ENCODE results near the gene GALM. TPM values are rescaled to one million over a fixed set of nuclear protein-coding genes. Genes with fewer than 3 reads are reported as not detected.
"Not testable (repeated sequence)": the region's sequence is repeated elsewhere in the genome, so short reads cannot be mapped to it uniquely, and the experiment has no call there.

The GALM gene
- total RNA-seq, 1 experiment from 2014 or later, result 20.5 TPM

DNA sequence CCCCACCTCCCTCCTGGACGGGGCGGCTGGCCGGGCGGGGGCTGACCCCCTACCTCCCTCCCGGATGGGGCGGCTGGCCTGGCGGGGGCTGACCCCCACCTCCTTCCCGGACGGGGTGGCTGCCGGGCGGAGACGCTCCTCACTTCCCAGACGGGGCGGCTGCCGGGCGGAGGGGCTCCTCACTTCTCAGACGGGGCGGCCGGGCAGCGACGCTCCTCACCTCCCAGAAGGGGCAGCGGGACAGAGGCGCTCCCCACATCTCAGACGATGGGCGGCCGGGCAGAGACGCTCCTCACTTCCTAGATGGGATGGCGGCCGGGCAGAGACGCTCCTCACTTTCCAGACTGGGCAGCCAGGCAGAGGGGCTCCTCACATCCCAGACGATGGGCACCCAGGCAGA lies 90.0 kb downstream of the GALM start:
- H3K4me3 ChIP-seq (ENCODE audit: low read depth in 2 of 2, low read length in 2 of 2); intact Hi-C loops (cut with micrococcal nuclease; ENCODE audit: unreplicated experiment); H3K9me3 ChIP-seq (ENCODE audit: control insufficient read depth, insufficient read depth, low read depth, low read length): not testable (repeated sequence)

DNA sequence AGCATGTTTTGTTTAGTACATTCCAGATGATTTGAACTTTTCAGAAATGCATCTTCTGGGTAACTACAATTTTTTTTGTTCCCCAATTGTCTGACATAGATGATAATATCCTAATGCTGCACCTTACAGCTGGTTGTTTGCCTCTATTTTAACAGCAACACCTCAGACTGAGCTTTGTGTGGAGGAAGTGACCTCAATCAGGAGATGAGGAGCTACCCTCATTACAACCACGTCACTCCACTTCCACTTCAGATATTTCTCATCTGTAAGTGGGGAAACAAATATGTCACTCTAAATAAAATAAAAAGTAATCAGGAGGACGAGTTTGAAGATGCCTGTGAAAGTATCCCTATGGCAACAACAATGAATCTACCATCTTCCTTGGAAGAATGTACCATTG lies 97.3 kb downstream of the GALM start:
- no TSS peak for BruUV-seq (replicated peaks)
- ChIA-PET POLR2A (no interaction called here), CTCF (no interaction called here)
- TF ChIP-seq SIN3A (IDR thresholded peaks at IDR 0.05; ENCODE audit: borderline replicate concordance, insufficient read depth, low read depth, low read length), result no peak
- TF ChIP-seq POLR2AphosphoS5 (IDR thresholded peaks at IDR 0.05; ENCODE audit: low read depth, low read length), result no peak
- TF ChIP-seq CTCF (IDR thresholded peaks at IDR 0.05), result no peak
- no peak for TF ChIP-seq TCF7L2 (IDR thresholded peaks at IDR 0.05; ENCODE audit: low read depth, low read length)
- TF ChIP-seq, protein P1, sequence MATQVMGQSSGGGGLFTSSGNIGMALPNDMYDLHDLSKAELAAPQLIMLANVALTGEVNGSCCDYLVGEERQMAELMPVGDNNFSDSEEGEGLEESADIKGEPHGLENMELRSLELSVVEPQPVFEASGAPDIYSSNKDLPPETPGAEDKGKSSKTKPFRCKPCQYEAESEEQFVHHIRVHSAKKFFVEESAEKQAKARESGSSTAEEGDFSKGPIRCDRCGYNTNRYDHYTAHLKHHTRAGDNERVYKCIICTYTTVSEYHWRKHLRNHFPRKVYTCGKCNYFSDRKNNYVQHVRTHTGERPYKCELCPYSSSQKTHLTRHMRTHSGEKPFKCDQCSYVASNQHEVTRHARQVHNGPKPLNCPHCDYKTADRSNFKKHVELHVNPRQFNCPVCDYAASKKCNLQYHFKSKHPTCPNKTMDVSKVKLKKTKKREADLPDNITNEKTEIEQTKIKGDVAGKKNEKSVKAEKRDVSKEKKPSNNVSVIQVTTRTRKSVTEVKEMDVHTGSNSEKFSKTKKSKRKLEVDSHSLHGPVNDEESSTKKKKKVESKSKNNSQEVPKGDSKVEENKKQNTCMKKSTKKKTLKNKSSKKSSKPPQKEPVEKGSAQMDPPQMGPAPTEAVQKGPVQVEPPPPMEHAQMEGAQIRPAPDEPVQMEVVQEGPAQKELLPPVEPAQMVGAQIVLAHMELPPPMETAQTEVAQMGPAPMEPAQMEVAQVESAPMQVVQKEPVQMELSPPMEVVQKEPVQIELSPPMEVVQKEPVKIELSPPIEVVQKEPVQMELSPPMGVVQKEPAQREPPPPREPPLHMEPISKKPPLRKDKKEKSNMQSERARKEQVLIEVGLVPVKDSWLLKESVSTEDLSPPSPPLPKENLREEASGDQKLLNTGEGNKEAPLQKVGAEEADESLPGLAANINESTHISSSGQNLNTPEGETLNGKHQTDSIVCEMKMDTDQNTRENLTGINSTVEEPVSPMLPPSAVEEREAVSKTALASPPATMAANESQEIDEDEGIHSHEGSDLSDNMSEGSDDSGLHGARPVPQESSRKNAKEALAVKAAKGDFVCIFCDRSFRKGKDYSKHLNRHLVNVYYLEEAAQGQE (IDR thresholded peaks at IDR 0.05; ENCODE audit: insufficient read depth in 1 of 2, low read depth in 2 of 2, low read length in 1 of 2), result no peak
- H3K27me3 ChIP-seq (ENCODE audit: control insufficient read depth, insufficient read depth, low read length), result no peaks in the 10 kb centered on the region
- no peak for DNase-seq (ENCODE audit: low read depth, low spot score)
- no peak for ATAC-seq
- in situ Hi-C loops (cut with HindIII; ENCODE audit: low pct_unique_long_range_greater_than_20kb, low sequenced_read_pairs) (no loop called here), intact Hi-C loops (cut with micrococcal nuclease; ENCODE audit: unreplicated experiment) (no loop called here)
- H3K36me3 ChIP-seq (ENCODE audit: control insufficient read depth, insufficient read depth, low read length), result no peaks in the 10 kb centered on the region
- H3K9me3 ChIP-seq (ENCODE audit: control insufficient read depth, insufficient read depth, low read depth, low read length), result no peaks in the 10 kb centered on the region
- no peaks in the 10 kb centered on the region for H3K4me1 ChIP-seq (ENCODE audit: control insufficient read depth, insufficient read depth, low read length)
- H3K4me3 ChIP-seq (ENCODE audit: low read depth in 2 of 2, low read length in 2 of 2), result no peak overlapping the region
- no peak overlapping the region for H3K27ac ChIP-seq (ENCODE audit: low read length)

More for the DNA sequence above, 90.0 kb downstream of the GALM start:
- in situ Hi-C loops (cut with HindIII; ENCODE audit: low pct_unique_long_range_greater_than_20kb, low sequenced_read_pairs); H3K4me1 ChIP-seq (ENCODE audit: control insufficient read depth, insufficient read depth, low read length); POLR2A ChIA-PET; H3K27me3 ChIP-seq (ENCODE audit: control insufficient read depth, insufficient read depth, low read length); CTCF ChIA-PET; H3K27ac ChIP-seq (ENCODE audit: low read length); DNase-seq (ENCODE audit: low read depth, low spot score); BruUV-seq (replicated peaks); H3K36me3 ChIP-seq (ENCODE audit: control insufficient read depth, insufficient read depth, low read length); ATAC-seq: not testable (repeated sequence)

GRCh38 chr2:38763728-38764127 lies 97.8 kb downstream of the GALM start:
- TF ChIP-seq, protein P1 (IDR thresholded peaks at IDR 0.05; ENCODE audit: insufficient read depth in 1 of 2, low read depth in 2 of 2, low read length in 1 of 2), result no peak
- TF ChIP-seq POLR2AphosphoS5 (IDR thresholded peaks at IDR 0.05; ENCODE audit: low read depth, low read length) (no peak), CTCF (IDR thresholded peaks at IDR 0.05) (no peak), SIN3A (IDR thresholded peaks at IDR 0.05; ENCODE audit: borderline replicate concordance, insufficient read depth, low read depth, low read length) (no peak), TCF7L2 (IDR thresholded peaks at IDR 0.05; ENCODE audit: low read depth, low read length) (no peak)
- Histone ChIP-seq H3K27ac (ENCODE audit: low read length) (no peak overlapping the region), H3K4me1 (ENCODE audit: control insufficient read depth, insufficient read depth, low read length) (no peaks in the 10 kb centered on the region), H3K27me3 (ENCODE audit: control insufficient read depth, insufficient read depth, low read length) (no peaks in the 10 kb centered on the region), H3K4me3 (ENCODE audit: low read depth in 2 of 2, low read length in 2 of 2) (no peak overlapping the region), H3K36me3 (ENCODE audit: control insufficient read depth, insufficient read depth, low read length) (no peaks in the 10 kb centered on the region), H3K9me3 (ENCODE audit: control insufficient read depth, insufficient read depth, low read depth, low read length) (no peaks in the 10 kb centered on the region)
- POLR2A ChIA-PET, result no interaction called here
- DNase-seq (ENCODE audit: low read depth, low spot score) (no peak), ATAC-seq (no peak)
- in situ Hi-C loops (cut with HindIII; ENCODE audit: low pct_unique_long_range_greater_than_20kb, low sequenced_read_pairs) (no loop called here), intact Hi-C loops (cut with micrococcal nuclease; ENCODE audit: unreplicated experiment) (no loop called here)
- CTCF ChIA-PET, result no interaction called here
- no TSS peak for BruUV-seq (replicated peaks)
